Body of pancreas (tissue), 4 donors: ENCODE results near the gene P2RY8.

Source experiments
- CTCF ChIP-seq, 7 experiments: fragments of 450-650 bp in 4 of 7; fragments of 200-600 bp in 3 of 7; sonication (generic) in 3 of 7; IDR thresholded peaks; one replicate each; pipeline ENCODE4 v1.5.1; 2016 to 2019; ENCODE audit warnings: antibody characterized with exemption in 7 of 7
- POLR2A ChIP-seq, 3 donors: fragments of 450-650 bp; IDR thresholded peaks; one replicate each; pipeline ENCODE4 v1.6.1; 2016; ENCODE audit warnings: antibody characterized with exemption in 3 of 3, mild to moderate bottlenecking in 2 of 3

GRCh38 chrX:1464041-1464970 is 72.7 kb downstream of the P2RY8 start:
- TF ChIP-seq CTCF (IDR thresholded peaks at IDR 0.05) (no peak), POLR2A (IDR thresholded peaks at IDR 0.05) (no peak)
